ENCODE results near the gene ANKRD44.

- TF ChIP-seq MYC (IDR thresholded peaks at IDR 0.05; ENCODE audit: low read depth, low read length) (no peak), CTCF (IDR thresholded peaks at IDR 0.05; ENCODE audit: low read depth, low read length) (no peak), POLR2A (IDR thresholded peaks at IDR 0.05; ENCODE audit: extremely low read depth, insufficient read length) (no peak)
Measured at GRCh38 chr2:197157879-197158537, 152.6 kb downstream of the ANKRD44 start.

All from NB4 (cell line).